Ishikawa (cell line): Measurements from ENCODE around the gene CHCHD3.
A peak's percentile ranks its signal among the peaks of the same experiment; 100 is the strongest.

Experiments used
- CEBPB ChIP-seq: IDR thresholded peaks from 2 replicates; pipeline ENCODE4 v1.6.1; 2012
- CREB1 ChIP-seq: IDR thresholded peaks from 2 replicates; pipeline ENCODE4 v1.6.1; 2012; ENCODE audit warnings: low read depth
- EGR1 ChIP-seq: IDR thresholded peaks from 2 replicates; pipeline ENCODE4 v1.6.1; 2012
- EP300 ChIP-seq: IDR thresholded peaks from 2 replicates; pipeline ENCODE4 v1.6.1; 2012; ENCODE audit warnings: borderline replicate concordance
- FOXM1 ChIP-seq: IDR thresholded peaks from 2 replicates; pipeline ENCODE4 v1.6.1; 2012; ENCODE audit warnings: low read depth, borderline replicate concordance
- MAX ChIP-seq: IDR thresholded peaks from 2 replicates; pipeline ENCODE4 v1.6.1; 2012
- NFIC ChIP-seq: IDR thresholded peaks from 2 replicates; pipeline ENCODE4 v1.6.1; 2012
- RAD21 ChIP-seq: IDR thresholded peaks from 2 replicates; pipeline ENCODE4 v1.6.1; 2012; ENCODE audit warnings: low read depth
- REST ChIP-seq: IDR thresholded peaks from 2 replicates; pipeline ENCODE4 v1.6.1; 2012; ENCODE audit warnings: low read depth, mild to moderate bottlenecking
- TAF1 ChIP-seq: IDR thresholded peaks from 2 replicates; pipeline ENCODE4 v1.6.1; 2012; ENCODE audit warnings: low read depth, mild to moderate bottlenecking
- TCF12 ChIP-seq: IDR thresholded peaks from 2 replicates; pipeline ENCODE4 v1.6.1; 2012; ENCODE audit warnings: low read depth
- TEAD4 ChIP-seq: IDR thresholded peaks from 2 replicates; pipeline ENCODE4 v1.6.1; 2012
- USF1 ChIP-seq: IDR thresholded peaks from 2 replicates; pipeline ENCODE4 v1.6.1; 2012
- YY1 ChIP-seq: IDR thresholded peaks from 2 replicates; pipeline ENCODE4 v1.6.1; 2012; ENCODE audit warnings: low read depth
- ZBTB7A ChIP-seq: IDR thresholded peaks from 2 replicates; pipeline ENCODE4 v1.6.1; 2012; ENCODE audit warnings: low read depth

CHCHD3 gene

GRCh38 chr7:132857703-132858102 is 224.2 kb downstream of the CHCHD3 start:
- no peak for TF ChIP-seq YY1
- no peak for TF ChIP-seq CREB1
- no peak for TF ChIP-seq TCF12
- no peak for TF ChIP-seq EP300
- TF ChIP-seq FOXM1: no peak
- no peak for TF ChIP-seq EGR1
- TF ChIP-seq TEAD4: no peak
- TF ChIP-seq CEBPB: no peak
- no peak for TF ChIP-seq ZBTB7A
- no peak for TF ChIP-seq TAF1

- TF ChIP-seq USF1 (no peak), NFIC (no peak), EGR1 (no peak), ZBTB7A (no peak), TCF12 (no peak), YY1 (no peak), CEBPB (no peak)
Measured at GRCh38 chr7:132857031-132857430, 224.9 kb downstream of the CHCHD3 start.

- TF ChIP-seq TCF12 (no peak), MAX (no peak), EP300 (no peak), EGR1 (no peak), RAD21 (no peak), YY1 (no peak), CREB1 (no peak), USF1 (no peak), FOXM1 (no peak), CEBPB (no peak), NFIC (no peak), ZBTB7A (no peak)
Measured at GRCh38 chr7:132856416-132856815, 225.5 kb downstream of the CHCHD3 start.

- no peak for TF ChIP-seq CREB1
- no peak for TF ChIP-seq YY1
- TF ChIP-seq EGR1: no peak
- TF ChIP-seq TCF12: no peak
- TF ChIP-seq MAX: no peak
- no peak for TF ChIP-seq RAD21
Measured at GRCh38 chr7:132855901-132856300, 226.0 kb downstream of the CHCHD3 start.

- 0 out of 2 replicates have a peak, but pooled peaks have one; percentile 12 for TF ChIP-seq CEBPB
- TF ChIP-seq NFIC: no peak
Measured at GRCh38 chr7:132854238-132854637, 227.7 kb downstream of the CHCHD3 start.

- no peak for TF ChIP-seq TCF12
- TF ChIP-seq EGR1: no peak
- no peak for TF ChIP-seq CEBPB
- TF ChIP-seq EP300: no peak
- TF ChIP-seq ZBTB7A: no peak
- no peak for TF ChIP-seq MAX
- TF ChIP-seq CREB1: no peak
Measured at GRCh38 chr7:132847376-132847775, 234.5 kb downstream of the CHCHD3 start.

GRCh38 chr7:132846086-132846485 is 235.8 kb downstream of the CHCHD3 start:
- TF ChIP-seq YY1 (no peak), TCF12 (no peak), REST (no peak), CREB1 (no peak), CEBPB (no peak), TEAD4 (no peak), EGR1 (no peak), EP300 (no peak), FOXM1 (no peak), MAX (no peak), RAD21 (no peak), USF1 (no peak), NFIC (no peak), ZBTB7A (no peak), TAF1 (no peak)

- TF ChIP-seq TAF1: no peak
- TF ChIP-seq CEBPB: no peak
- TF ChIP-seq USF1: no peak
- no peak for TF ChIP-seq EP300
- TF ChIP-seq ZBTB7A: no peak
Measured at GRCh38 chr7:132842478-132842877, 239.4 kb downstream of the CHCHD3 start.
